GM19043 (cell line): ENCODE measurements around the gene TMEM178B.
"Not testable (repeated sequence)": the region's sequence is repeated elsewhere in the genome, so short reads cannot be mapped to it uniquely, and the experiment has no call there.

ENCODE experiments used
- ATAC-seq: cut with Tn5 transposase; IDR thresholded peaks from one replicate; pipeline ENCODE4 v1.9.1; 2021; ENCODE audit warnings: low read depth; ENCODE audit not compliant: unreplicated experiment

Gene TMEM178B

GRCh38 chr7:141073641-141074161 lies at the start of gene TMEM178B:
TMEM178B (plus strand) TSS chr7:141074064.
- ATAC-seq, result no peak

GRCh38 chr7:141024668-141025067 lies 49.2 kb upstream of the TMEM178B start:
- no peak for ATAC-seq

DNA sequence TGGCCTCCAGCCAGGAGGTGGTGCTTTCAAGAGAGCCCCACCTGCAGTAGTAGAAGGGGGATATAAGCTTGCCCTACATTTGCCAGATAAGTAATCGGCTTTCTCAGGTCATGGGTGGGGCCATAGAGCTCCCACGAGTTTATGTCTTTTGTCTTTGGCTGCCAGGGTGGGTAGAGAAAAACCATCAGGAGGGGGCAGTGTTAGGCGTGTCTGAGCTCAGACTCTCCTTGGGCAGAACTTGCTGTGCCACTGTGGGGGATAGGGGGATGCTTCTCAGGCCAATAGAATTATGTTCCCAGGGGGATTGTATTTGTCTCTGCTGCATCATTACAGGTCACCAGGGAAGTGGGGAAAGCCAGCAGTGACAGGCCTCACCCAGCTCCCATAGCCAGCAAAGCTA lies 46.8 kb upstream of the TMEM178B start:
- no peak for ATAC-seq

DNA sequence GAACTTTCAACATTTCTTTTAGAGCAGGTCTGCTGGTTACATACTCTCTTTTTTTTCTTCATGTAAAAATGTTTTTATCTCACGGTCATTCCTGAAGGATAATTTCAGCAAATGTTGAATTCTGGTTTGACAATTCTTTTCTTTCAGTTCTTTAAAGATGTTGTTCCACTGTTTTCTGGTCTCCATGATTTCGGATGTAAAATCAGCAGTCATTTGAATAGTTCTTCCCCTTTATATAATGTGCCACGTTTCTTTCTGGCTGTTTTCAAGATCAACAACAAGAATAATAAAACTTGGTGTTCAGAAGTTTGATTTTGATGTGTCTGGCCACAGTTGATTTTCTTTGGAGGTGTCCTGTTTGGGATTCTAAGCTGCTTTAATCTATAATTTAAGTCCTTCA lies 45.1 kb upstream of the TMEM178B start:
- no peak for ATAC-seq

- ATAC-seq, result not testable (repeated sequence)
Observed at GRCh38 chr7:141032539-141033323, 41.1 kb upstream of the TMEM178B start.

DNA sequence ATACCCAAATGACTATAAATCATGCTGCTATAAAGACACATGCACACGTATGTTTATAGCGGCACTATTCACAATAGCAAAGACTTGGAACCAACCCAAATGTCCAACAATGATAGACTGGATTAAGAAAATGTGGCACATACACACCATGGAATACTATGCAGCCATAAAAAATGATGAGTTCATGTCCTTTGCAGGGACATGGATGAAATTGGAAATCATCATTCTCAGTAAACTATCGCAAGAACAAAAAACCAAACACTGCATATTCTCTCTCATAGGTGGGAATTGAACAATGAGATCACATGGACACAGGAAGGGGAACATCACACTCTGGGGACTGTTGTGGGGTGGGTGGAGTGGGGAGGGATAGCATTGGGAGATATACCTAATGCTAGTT lies 35.8 kb upstream of the TMEM178B start:
- ATAC-seq, result not testable (repeated sequence)

DNA sequence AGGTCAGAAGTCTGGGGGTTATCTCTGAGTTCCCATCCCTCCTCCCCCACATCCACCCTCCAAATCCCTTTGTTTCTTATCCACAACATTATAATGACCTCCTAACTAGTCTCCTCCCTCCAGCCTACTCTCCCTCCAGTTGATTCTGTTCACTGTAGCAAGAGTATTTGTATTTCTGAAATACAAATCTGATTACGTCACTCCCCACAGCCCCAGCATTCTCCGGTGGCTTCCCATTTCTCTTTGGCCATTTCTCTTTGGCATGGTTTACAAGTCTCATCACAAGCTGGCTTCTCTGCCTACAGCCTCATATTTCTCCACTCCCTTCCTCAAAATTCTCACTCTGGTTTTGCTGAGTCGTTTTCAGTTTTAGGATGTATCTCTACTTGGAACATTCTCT lies 34.5 kb upstream of the TMEM178B start:
- no peak for ATAC-seq

- ATAC-seq, result no peak
Observed at GRCh38 chr7:141042222-141043193, 31.4 kb upstream of the TMEM178B start.

- ATAC-seq, result no peak
Observed at GRCh38 chr7:141043616-141044015, 30.2 kb upstream of the TMEM178B start.

- no peak for ATAC-seq
Observed at GRCh38 chr7:141045126-141045841, 28.6 kb upstream of the TMEM178B start.

- ATAC-seq, result no peak
Observed at GRCh38 chr7:141045842-141046620, 27.8 kb upstream of the TMEM178B start.

GRCh38 chr7:141053626-141054025 lies 20.2 kb upstream of the TMEM178B start:
- no peak for ATAC-seq

DNA sequence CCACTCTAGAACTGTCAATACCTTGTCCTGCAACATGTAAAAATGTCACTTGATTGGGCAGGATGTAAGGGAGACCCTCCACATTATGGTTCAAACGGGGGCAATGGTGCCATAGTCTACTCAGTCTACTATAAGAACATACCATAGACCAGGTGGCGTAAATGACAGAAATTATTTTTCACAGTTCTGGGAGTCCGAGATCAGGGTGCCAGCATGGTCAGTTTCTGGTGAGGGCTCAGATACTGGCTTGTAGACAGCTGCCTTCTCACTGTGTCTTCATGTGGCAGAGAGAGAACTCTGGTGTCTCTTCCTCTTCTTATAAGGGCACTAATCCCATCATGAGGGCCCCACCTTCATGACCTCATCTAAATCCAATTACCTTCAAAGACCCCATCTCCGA lies 18.7 kb upstream of the TMEM178B start:
- no peak for ATAC-seq

- ATAC-seq, result no peak
Observed at GRCh38 chr7:141057788-141058187, 16.1 kb upstream of the TMEM178B start.

DNA sequence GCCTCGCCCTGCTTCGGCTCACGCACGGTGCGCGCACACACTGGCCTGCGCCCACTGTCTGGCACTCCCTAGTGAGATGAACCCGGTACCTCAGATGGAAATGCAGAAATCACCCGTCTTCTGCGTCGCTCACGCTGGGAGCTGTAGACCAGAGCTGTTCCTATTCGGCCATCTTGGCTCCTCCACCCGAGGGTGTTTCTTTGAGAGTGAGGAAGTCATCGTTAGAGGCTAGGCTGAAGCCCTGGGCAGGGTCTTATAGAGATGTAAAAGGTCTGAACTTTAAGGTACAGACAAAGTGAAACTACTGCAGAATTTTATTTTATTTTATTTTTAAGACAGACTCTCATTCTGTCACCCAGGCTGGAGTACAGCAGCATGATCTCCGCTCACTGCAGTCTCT lies 6.0 kb upstream of the TMEM178B start:
- ATAC-seq, result not testable (repeated sequence)

- no peak for ATAC-seq
Observed at GRCh38 chr7:141071260-141071854, 2.5 kb upstream of the TMEM178B start.

DNA sequence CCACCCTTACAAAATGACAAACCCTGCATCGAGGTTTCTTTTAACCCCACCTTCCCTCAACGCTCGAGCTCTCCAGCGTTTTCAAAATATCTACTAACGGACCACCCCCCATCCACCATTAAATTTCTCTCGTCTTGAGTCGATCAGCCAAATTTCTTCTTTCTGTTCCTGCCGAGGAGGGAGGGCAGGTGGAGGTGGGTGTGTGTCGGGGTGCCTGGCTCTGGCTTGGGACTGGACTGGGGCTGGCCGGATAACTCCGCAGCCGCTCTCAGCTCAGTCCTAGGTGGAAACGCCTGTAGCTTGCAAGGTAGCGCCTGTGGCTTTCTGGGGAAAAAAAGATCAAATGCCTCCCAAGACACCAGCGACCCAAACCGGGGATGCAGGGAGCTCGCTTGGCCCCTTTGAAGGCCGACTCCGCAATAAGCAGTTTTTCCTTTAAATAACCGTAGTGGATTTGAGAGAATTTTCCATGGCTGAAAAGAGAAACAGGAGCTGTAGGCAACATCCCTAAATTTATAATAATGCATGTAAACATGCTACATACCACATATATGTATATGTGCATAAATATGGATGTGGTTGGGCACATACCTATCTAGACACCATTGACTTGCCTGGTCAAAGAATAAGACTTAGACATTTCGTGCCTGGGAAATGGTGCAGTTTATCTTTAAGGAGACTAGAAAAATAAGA lies 1.9 kb upstream of the TMEM178B start:
- no peak for ATAC-seq

DNA sequence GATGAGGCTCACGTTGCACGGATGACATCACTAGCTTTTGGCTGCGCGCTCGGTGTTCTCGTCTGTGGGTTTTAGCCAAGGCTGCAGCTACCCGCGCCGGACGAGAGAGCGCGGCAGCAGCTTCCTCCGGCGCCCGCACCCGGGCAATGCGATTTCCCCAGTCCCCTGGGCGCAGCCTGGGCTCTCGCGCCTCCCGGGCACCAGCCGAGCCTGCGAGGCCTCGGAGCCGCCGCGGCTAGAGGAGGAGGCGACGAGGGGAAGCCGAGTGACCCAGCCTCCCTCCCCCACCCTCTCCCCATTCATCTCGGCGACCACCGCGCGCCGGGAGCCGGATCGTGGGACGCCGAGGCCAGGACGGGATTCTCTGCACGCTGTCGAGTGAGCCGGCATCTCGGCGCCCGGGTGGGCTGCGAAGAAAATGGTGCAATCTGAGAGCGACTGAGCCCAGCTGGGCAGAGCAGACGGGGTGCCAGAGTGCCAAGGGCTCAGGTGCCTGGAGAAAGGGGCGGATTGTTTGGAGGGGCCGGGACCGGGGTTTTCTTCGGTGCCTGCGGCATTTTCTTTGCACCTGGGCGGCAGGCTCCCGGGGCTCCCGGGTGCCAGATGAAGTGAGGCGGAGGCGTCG lies 1.2 kb upstream of the TMEM178B start:
- no peak for ATAC-seq
